HL-60 (cell line): ENCODE data around the gene HERC2.

Experiments used
- DNase-seq, 2 experiments: peaks; one replicate each; pipeline ENCODE4 v3.0.0-alpha.2; 2010 to 2020; ENCODE audit warnings: low read depth in 1 of 2, low spot score in 1 of 2
- H3K27ac ChIP-seq: fragments of 250-450 bp; sonication (Bioruptor Pico); replicated peaks from 2 replicates; pipeline ENCODE4 v1.5.1; 2020; ENCODE audit warnings: mild to moderate bottlenecking, moderate library complexity
- H3K27me3 ChIP-seq: fragments of 250-450 bp; sonication (Bioruptor Pico); 2 replicates; pipeline ENCODE4 v1.5.1; 2021; ENCODE audit warnings: mild to moderate bottlenecking, moderate library complexity; ENCODE audit not compliant: insufficient read depth, poor library complexity, severe bottlenecking
- H3K4me3 ChIP-seq: replicated peaks from 2 replicates; pipeline ENCODE4 v1.5.1; 2011; ENCODE audit warnings: mild to moderate bottlenecking, control low read depth, low read length; ENCODE audit not compliant: insufficient read depth
- GABPA ChIP-seq: IDR thresholded peaks from 2 replicates; pipeline ENCODE4 v1.6.1; 2012; ENCODE audit warnings: low read depth
- POLR2AphosphoS5 ChIP-seq: IDR thresholded peaks from 2 replicates; pipeline ENCODE4 v1.6.1; 2012; ENCODE audit warnings: low read depth
- SPI1 ChIP-seq: IDR thresholded peaks from 2 replicates; pipeline ENCODE4 v1.6.1; 2012; ENCODE audit warnings: low read depth, mild to moderate bottlenecking, borderline replicate concordance
- TF ChIP-seq, protein P1 (sequence below): IDR thresholded peaks from one replicate; pipeline ENCODE4 v1.5.1; 2011; ENCODE audit warnings: low read length, control low read depth, inconsistent platforms; ENCODE audit not compliant: insufficient read depth
- TF ChIP-seq, protein P2 (sequence below): IDR thresholded peaks from 2 replicates; pipeline ENCODE4 v1.6.1; 2012; ENCODE audit warnings: low read depth; ENCODE audit not compliant: insufficient replicate concordance

HERC2 gene

DNA sequence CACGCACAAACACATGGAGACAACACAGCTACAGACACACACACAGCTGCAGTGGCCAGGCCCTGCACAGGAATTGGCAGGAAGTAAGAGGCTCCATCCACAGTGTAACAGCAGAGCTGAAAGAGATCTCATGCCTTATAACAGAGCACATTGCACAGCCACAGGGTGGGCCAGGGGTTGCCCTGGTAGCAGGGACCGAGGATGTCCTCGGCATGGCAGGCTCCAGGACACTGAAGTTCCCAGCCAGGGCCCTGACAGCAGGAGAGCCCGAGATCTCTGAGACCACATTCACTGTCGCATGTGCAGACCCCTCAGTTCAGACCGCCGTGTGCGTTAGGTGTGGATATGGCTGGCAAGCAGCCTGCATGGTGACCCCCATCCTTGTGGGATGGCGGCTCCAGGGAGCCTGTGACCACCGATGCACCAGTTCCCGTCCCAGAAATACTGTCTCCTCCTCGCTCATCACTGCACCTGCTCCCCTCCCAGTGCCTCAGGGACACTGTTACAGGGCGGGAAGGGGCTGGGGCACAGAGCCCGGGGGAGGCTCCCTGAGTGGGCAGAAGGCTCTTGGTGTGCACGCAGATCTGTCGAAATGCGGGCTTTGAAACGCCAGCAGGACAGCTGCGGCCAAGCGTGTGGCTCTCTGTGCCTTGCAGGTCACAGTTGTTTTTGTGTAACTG, 221.3 kb downstream of the HERC2 start:
- no peak overlapping the region for H3K4me3 ChIP-seq
- TF ChIP-seq, protein P1, sequence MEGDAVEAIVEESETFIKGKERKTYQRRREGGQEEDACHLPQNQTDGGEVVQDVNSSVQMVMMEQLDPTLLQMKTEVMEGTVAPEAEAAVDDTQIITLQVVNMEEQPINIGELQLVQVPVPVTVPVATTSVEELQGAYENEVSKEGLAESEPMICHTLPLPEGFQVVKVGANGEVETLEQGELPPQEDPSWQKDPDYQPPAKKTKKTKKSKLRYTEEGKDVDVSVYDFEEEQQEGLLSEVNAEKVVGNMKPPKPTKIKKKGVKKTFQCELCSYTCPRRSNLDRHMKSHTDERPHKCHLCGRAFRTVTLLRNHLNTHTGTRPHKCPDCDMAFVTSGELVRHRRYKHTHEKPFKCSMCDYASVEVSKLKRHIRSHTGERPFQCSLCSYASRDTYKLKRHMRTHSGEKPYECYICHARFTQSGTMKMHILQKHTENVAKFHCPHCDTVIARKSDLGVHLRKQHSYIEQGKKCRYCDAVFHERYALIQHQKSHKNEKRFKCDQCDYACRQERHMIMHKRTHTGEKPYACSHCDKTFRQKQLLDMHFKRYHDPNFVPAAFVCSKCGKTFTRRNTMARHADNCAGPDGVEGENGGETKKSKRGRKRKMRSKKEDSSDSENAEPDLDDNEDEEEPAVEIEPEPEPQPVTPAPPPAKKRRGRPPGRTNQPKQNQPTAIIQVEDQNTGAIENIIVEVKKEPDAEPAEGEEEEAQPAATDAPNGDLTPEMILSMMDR, result no peak
- TF ChIP-seq SPI1, result no peak
- no peak for TF ChIP-seq POLR2AphosphoS5
- TF ChIP-seq, protein P2, sequence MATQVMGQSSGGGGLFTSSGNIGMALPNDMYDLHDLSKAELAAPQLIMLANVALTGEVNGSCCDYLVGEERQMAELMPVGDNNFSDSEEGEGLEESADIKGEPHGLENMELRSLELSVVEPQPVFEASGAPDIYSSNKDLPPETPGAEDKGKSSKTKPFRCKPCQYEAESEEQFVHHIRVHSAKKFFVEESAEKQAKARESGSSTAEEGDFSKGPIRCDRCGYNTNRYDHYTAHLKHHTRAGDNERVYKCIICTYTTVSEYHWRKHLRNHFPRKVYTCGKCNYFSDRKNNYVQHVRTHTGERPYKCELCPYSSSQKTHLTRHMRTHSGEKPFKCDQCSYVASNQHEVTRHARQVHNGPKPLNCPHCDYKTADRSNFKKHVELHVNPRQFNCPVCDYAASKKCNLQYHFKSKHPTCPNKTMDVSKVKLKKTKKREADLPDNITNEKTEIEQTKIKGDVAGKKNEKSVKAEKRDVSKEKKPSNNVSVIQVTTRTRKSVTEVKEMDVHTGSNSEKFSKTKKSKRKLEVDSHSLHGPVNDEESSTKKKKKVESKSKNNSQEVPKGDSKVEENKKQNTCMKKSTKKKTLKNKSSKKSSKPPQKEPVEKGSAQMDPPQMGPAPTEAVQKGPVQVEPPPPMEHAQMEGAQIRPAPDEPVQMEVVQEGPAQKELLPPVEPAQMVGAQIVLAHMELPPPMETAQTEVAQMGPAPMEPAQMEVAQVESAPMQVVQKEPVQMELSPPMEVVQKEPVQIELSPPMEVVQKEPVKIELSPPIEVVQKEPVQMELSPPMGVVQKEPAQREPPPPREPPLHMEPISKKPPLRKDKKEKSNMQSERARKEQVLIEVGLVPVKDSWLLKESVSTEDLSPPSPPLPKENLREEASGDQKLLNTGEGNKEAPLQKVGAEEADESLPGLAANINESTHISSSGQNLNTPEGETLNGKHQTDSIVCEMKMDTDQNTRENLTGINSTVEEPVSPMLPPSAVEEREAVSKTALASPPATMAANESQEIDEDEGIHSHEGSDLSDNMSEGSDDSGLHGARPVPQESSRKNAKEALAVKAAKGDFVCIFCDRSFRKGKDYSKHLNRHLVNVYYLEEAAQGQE, result no peak
- no peak for TF ChIP-seq GABPA
- peaks cover 40% of the 10 kb centered on the region for H3K27me3 ChIP-seq

DNA sequence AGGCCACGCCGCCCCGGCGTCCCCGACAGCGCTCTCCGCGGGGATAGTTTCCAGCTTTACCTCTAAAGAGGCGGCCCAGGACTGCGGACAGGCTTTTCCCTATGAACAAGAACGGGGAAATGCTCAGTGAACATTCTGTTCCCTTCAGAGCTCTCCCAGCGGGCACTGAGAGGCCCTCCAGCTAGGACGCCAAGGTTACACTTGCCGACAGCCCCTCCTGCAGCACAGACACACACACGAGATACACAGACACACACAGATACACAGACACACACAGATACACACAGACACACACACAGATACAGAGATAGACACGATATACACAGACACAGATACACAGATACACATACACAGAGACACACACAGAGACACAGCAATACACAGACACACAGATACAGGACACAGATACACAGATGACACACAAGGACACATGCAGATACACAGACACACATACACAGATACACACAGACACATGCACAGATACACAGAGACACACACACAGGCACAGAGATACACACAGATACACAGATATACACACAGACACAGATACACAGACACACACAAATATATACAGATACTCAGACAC, 222.3 kb downstream of the HERC2 start:
- peaks cover 48% of the 10 kb centered on the region for H3K27me3 ChIP-seq
- TF ChIP-seq, protein P2, result no peak
- TF ChIP-seq, protein P1, result no peak
- TF ChIP-seq GABPA (no peak), SPI1 (no peak), POLR2AphosphoS5 (no peak)
- no peak overlapping the region for H3K27ac ChIP-seq
- no peak for DNase-seq
- no peak overlapping the region for H3K4me3 ChIP-seq

More for the DNA sequence above, 221.3 kb downstream of the HERC2 start:
- no peak overlapping the region for H3K27ac ChIP-seq
- no peak for DNase-seq

DNA sequence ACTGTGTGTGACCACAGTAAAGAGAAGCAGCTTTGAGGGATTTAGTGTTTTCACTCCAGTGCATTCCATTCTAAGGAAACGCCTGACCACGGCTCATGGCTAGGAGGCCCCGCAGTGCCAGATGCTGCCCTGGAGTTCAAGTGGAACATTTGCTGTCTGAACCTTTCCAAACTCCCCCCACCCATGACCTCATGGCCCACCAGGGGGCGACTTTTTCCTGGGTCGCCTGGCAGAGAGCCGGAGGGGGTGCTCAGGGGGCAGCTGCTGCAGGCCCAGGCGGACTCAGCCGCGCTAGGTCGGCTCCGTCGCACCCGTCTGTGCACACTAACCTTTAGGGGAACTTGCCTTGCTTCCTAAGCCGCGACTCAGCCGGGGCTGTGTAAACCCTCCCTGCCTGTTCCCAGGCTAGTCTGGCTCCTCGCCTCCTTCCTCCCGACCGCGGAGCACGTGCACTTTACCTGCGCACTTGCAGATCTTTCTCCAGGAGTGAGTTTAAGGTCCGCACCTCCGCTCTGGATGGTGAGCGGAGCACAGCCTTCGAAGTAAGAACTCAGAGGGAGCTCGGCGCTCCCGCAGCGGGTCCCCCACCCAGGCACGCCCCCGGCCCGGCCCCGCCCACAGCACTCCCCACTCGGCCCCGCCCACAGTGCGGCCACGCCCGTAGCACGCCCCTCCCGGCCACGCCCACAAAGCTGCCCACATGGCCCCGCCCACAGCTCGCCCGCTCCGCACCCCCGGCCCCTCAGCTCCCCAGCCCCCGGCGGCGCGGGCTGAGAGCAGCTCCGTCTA, 223.0 kb downstream of the HERC2 start, which contains the start of gene OCA2:
TSS of gene OCA2 (minus strand) at position 550 of the 789 bp plus-strand sequence. CDS start 17,441 bp downstream, outside the sequence.
- Histone ChIP-seq H3K27me3 (peaks cover 53% of the 10 kb centered on the region), H3K27ac (no peak within 1 kb of the TSS), H3K4me3 (no peak within 1 kb of the TSS)
- TF ChIP-seq POLR2AphosphoS5 (no peak), SPI1 (no peak), GABPA (no peak)
- TF ChIP-seq, protein P2, result no peak
- TF ChIP-seq, protein P1, result no peak
- peak in 1 of 2 experiments; percentile 54 for DNase-seq
